ENCODE data around the gene RSRP1.

DNA sequence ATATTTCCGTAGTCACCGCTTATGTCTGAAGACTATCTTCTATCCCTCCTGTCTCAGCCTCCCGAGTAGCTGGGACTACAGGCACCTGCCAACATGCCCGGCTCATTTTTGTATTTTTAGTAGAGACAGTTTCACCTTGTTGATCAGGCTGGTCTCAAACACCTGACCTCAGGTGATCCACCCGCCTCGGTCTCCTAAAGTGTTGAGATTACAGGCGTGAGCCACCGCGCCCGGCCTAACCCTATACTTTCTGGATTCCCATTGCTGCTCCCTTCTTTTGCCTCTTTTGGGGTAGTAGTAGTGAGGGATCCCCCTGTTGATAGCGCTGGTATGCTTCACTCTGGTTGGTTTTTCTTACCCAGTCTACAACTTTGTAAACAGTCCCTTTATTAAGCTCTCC, 9.2 kb downstream of the RSRP1 start:
- TF ChIP-seq, protein P1, sequence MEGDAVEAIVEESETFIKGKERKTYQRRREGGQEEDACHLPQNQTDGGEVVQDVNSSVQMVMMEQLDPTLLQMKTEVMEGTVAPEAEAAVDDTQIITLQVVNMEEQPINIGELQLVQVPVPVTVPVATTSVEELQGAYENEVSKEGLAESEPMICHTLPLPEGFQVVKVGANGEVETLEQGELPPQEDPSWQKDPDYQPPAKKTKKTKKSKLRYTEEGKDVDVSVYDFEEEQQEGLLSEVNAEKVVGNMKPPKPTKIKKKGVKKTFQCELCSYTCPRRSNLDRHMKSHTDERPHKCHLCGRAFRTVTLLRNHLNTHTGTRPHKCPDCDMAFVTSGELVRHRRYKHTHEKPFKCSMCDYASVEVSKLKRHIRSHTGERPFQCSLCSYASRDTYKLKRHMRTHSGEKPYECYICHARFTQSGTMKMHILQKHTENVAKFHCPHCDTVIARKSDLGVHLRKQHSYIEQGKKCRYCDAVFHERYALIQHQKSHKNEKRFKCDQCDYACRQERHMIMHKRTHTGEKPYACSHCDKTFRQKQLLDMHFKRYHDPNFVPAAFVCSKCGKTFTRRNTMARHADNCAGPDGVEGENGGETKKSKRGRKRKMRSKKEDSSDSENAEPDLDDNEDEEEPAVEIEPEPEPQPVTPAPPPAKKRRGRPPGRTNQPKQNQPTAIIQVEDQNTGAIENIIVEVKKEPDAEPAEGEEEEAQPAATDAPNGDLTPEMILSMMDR (IDR thresholded peaks at IDR 0.05): no peak
- TF ChIP-seq POLR2A (IDR thresholded peaks at IDR 0.05): no peak

Data from Peyer's patch (tissue), 4 donors.